GM18907 (cell line): ENCODE measurements around the gene UBIAD1.
"Not testable (repeated sequence)": the region's sequence is repeated elsewhere in the genome, so short reads cannot be mapped to it uniquely, and the experiment has no call there.

Experiments
- ATAC-seq: cut with Tn5 transposase; IDR thresholded peaks from one replicate; pipeline ENCODE4 v1.9.1; 2021; ENCODE audit warnings: mild to moderate bottlenecking, moderate library complexity; ENCODE audit not compliant: unreplicated experiment

UBIAD1 gene

GRCh38 chr1:11279152-11279551 lies 6.2 kb downstream of the UBIAD1 start:
- no peak for ATAC-seq

GRCh38 chr1:11279630-11280029 lies 6.6 kb downstream of the UBIAD1 start:
- no peak for ATAC-seq

- ATAC-seq = no peak
Measured at GRCh38 chr1:11280719-11281376, 7.8 kb downstream of the UBIAD1 start.

- ATAC-seq = no peak
Measured at GRCh38 chr1:11281518-11282331, 8.7 kb downstream of the UBIAD1 start.

- no peak for ATAC-seq
Measured at GRCh38 chr1:11283151-11283550, 10.2 kb downstream of the UBIAD1 start.

GRCh38 chr1:11284784-11285183 lies 11.8 kb downstream of the UBIAD1 start:
- no peak for ATAC-seq

GRCh38 chr1:11285883-11286734 lies 13.1 kb downstream of the UBIAD1 start:
- no peak for ATAC-seq

GRCh38 chr1:11286735-11287410 lies 13.9 kb downstream of the UBIAD1 start:
- no peak for ATAC-seq

GRCh38 chr1:11289064-11289463 lies 16.1 kb downstream of the UBIAD1 start:
- no peak for ATAC-seq

GRCh38 chr1:11291049-11291448 lies 18.1 kb downstream of the UBIAD1 start:
- ATAC-seq = no peak

- no peak for ATAC-seq
Measured at GRCh38 chr1:11293856-11294255, 20.9 kb downstream of the UBIAD1 start.

- no peak for ATAC-seq
Measured at GRCh38 chr1:11294951-11295350, 22.0 kb downstream of the UBIAD1 start.

- ATAC-seq = no peak
Measured at GRCh38 chr1:11295905-11296304, 22.9 kb downstream of the UBIAD1 start.

GRCh38 chr1:11297774-11298173 lies 24.8 kb downstream of the UBIAD1 start:
- not testable (repeated sequence) for ATAC-seq

- ATAC-seq = no peak
Measured at GRCh38 chr1:11298390-11299224, 25.6 kb downstream of the UBIAD1 start.

- no peak for ATAC-seq
Measured at GRCh38 chr1:11299225-11299574, 26.2 kb downstream of the UBIAD1 start.

- ATAC-seq = no peak
Measured at GRCh38 chr1:11301601-11302000, 28.6 kb downstream of the UBIAD1 start.

- ATAC-seq = no peak
Measured at GRCh38 chr1:11302366-11302765, 29.4 kb downstream of the UBIAD1 start.

- ATAC-seq = not testable (repeated sequence)
Measured at GRCh38 chr1:11305516-11305915, 32.5 kb downstream of the UBIAD1 start.

- ATAC-seq = no peak
Measured at GRCh38 chr1:11307852-11308251, 34.9 kb downstream of the UBIAD1 start.
